Measurements from ENCODE around the gene LIMK1.
"Not testable (repeated sequence)": the region's sequence is repeated elsewhere in the genome, so short reads cannot be mapped to it uniquely, and the experiment has no call there.

LIMK1 gene

GRCh38 chr7:74084722-74085578 is 1.3 kb downstream of the LIMK1 start:
- no peak for DNase-seq

- DNase-seq: no peak
Observed at GRCh38 chr7:74087791-74088453, 4.3 kb downstream of the LIMK1 start.

- no peak for DNase-seq
Observed at GRCh38 chr7:74092321-74092963, 8.8 kb downstream of the LIMK1 start.

GRCh38 chr7:74092964-74093471 is 9.4 kb downstream of the LIMK1 start:
- no peak for DNase-seq

GRCh38 chr7:74093671-74094223 is 10.1 kb downstream of the LIMK1 start:
- no peak for DNase-seq

GRCh38 chr7:74094224-74095101 is 10.9 kb downstream of the LIMK1 start:
- no peak for DNase-seq

GRCh38 chr7:74095135-74095534 is 11.5 kb downstream of the LIMK1 start:
- no peak for DNase-seq

- no peak for DNase-seq
Observed at GRCh38 chr7:74097937-74098614, 14.5 kb downstream of the LIMK1 start.

GRCh38 chr7:74099031-74099430 is 15.4 kb downstream of the LIMK1 start:
- no peak for DNase-seq

- no peak for DNase-seq
Observed at GRCh38 chr7:74101061-74101681, 17.6 kb downstream of the LIMK1 start.

GRCh38 chr7:74103219-74103772 is 19.7 kb downstream of the LIMK1 start:
- no peak for DNase-seq

GRCh38 chr7:74104702-74105101 is 21.1 kb downstream of the LIMK1 start:
- no peak for DNase-seq

GRCh38 chr7:74105992-74106391 is 22.4 kb downstream of the LIMK1 start:
- DNase-seq: no peak

- no peak for DNase-seq
Observed at GRCh38 chr7:74106846-74107245, 23.2 kb downstream of the LIMK1 start.

GRCh38 chr7:74115326-74115725 is 31.7 kb downstream of the LIMK1 start:
- no peak for DNase-seq

- no peak for DNase-seq
Observed at GRCh38 chr7:74116356-74116755, 32.8 kb downstream of the LIMK1 start.

- no peak for DNase-seq
Observed at GRCh38 chr7:74119831-74120230, 36.2 kb downstream of the LIMK1 start.

- no peak for DNase-seq
Observed at GRCh38 chr7:74121401-74122249, 38.0 kb downstream of the LIMK1 start.

- DNase-seq: not testable (repeated sequence)
Observed at GRCh38 chr7:74123892-74124291, 40.3 kb downstream of the LIMK1 start.
